Panc1 (cell line): ENCODE measurements around the gene KCND3. TPM values are rescaled to one million over a fixed set of nuclear protein-coding genes. Genes with fewer than 3 reads are reported as not detected.

Experiments used
- ATAC-seq: fragments of 200-7000 bp; cut with Tn5 transposase; 2 replicates; pipeline ENCODE4 v1.9.1; 2020; ENCODE audit warnings: mild to moderate bottlenecking, moderate library complexity
- BruUV-seq: library from RNA; stranded (reverse); fragments of 400-500 nt; replicated peaks from 2 replicates; lab custom pipeline; 2021; lab: Mats Ljungman, UMichigan
- CTCF ChIA-PET: fragments of 300-600 bp; sonication (Branson Sonifier 250); formaldehyde crosslinking; loops from one replicate; lab custom pipeline; 2022; ENCODE audit warnings: antibody characterized with exemption; lab: Charles Lee
- POLR2A ChIA-PET: fragments of 300-600 bp; sonication (Branson Sonifier 250); formaldehyde crosslinking; loops from one replicate; lab custom pipeline; 2022; ENCODE audit warnings: antibody characterized with exemption; lab: Charles Lee
- DNase-seq: peaks from one replicate; pipeline ENCODE4 v3.0.0-alpha.2; 2010; ENCODE audit warnings: low read depth, low spot score
- H3K27ac ChIP-seq: 2 replicates; pipeline ENCODE4 v1.5.1; 2011; ENCODE audit warnings: mild to moderate bottlenecking, low read length, inconsistent platforms
- H3K27me3 ChIP-seq: fragments of 200-500 bp; sonication (Bioruptor generic); 2 replicates; pipeline ENCODE4 v1.6.0; 2014; ENCODE audit warnings: low read length, inconsistent platforms; ENCODE audit not compliant: control insufficient read depth, insufficient read depth
- H3K36me3 ChIP-seq: fragments of 200-500 bp; sonication (Bioruptor generic); 2 replicates; pipeline ENCODE4 v1.5.1; 2014; ENCODE audit warnings: inconsistent platforms, mild to moderate bottlenecking, low read length, moderate library complexity; ENCODE audit not compliant: control insufficient read depth, insufficient read depth
- H3K4me1 ChIP-seq: 2 replicates; pipeline ENCODE4 v1.5.1; 2011; ENCODE audit warnings: inconsistent platforms, mild to moderate bottlenecking, low read length, moderate library complexity; ENCODE audit not compliant: control insufficient read depth, insufficient read depth
- H3K4me3 ChIP-seq, 2 experiments: 2 replicates each; pipeline ENCODE4 v1.5.1; 2011 to 2012; ENCODE audit warnings: low read depth in 2 of 2, low read length in 2 of 2, mild to moderate bottlenecking in 2 of 2, inconsistent platforms in 1 of 2, moderate library complexity in 1 of 2
- H3K9me3 ChIP-seq: fragments of 200-500 bp; sonication (Bioruptor generic); 2 replicates; pipeline ENCODE4 v1.5.1; 2014; ENCODE audit warnings: low read depth, mild to moderate bottlenecking, inconsistent platforms, low read length, moderate library complexity; ENCODE audit not compliant: control insufficient read depth, insufficient read depth
- CTCF ChIP-seq: fragments of 450-650 bp; IDR thresholded peaks from 2 replicates; pipeline ENCODE4 v1.5.1; 2017; ENCODE audit warnings: mild to moderate bottlenecking
- POLR2AphosphoS5 ChIP-seq: IDR thresholded peaks from 2 replicates; pipeline ENCODE4 v1.6.1; 2012; ENCODE audit warnings: mild to moderate bottlenecking, low read depth, low read length, moderate library complexity
- REST ChIP-seq, 2 experiments: IDR thresholded peaks; 2 replicates each; pipeline ENCODE4 v1.6.1; 2011 to 2012; ENCODE audit warnings: low read depth in 2 of 2, control low read depth in 1 of 2, low read length in 1 of 2, mild to moderate bottlenecking in 1 of 2, moderate library complexity in 1 of 2; ENCODE audit not compliant: insufficient read depth in 1 of 2
- SIN3A ChIP-seq: IDR thresholded peaks from 2 replicates; pipeline ENCODE4 v1.6.1; 2012; ENCODE audit warnings: low read depth, mild to moderate bottlenecking, low read length, moderate library complexity, borderline replicate concordance; ENCODE audit not compliant: insufficient read depth
- TCF7L2 ChIP-seq: IDR thresholded peaks from 2 replicates; pipeline ENCODE4 v1.6.1; 2011; ENCODE audit warnings: mild to moderate bottlenecking, low read depth, low read length, inconsistent platforms
- in situ Hi-C: cut with HindIII; loops from 2 replicates; pipeline ENCODE4 v1.10.0; 2016; ENCODE audit warnings: low sequenced_read_pairs, low pct_unique_long_range_greater_than_20kb
- intact Hi-C: fragments of 100-400 bp; cut with micrococcal nuclease; formaldehyde crosslinking; loops from one replicate; pipeline ENCODE4 v1.10.0; 2022; ENCODE audit not compliant: unreplicated experiment
- total RNA-seq: library from RNA; stranded (reverse); gene quantifications from one replicate; pipeline ENCODE4 v1.2.1, GENCODE V29; 2021; ENCODE audit not compliant: unreplicated experiment

The KCND3 gene
- total RNA-seq, 1 experiment from 2014 or later = not detected

GRCh38 chr1:111834956-111835355, 154.5 kb downstream of the KCND3 start:
- Histone ChIP-seq H3K36me3 (no peaks in the 10 kb centered on the region), H3K4me1 (no peaks in the 10 kb centered on the region), H3K27me3 (no peaks in the 10 kb centered on the region; the same call in 1 of the 2 replicates), H3K27ac (no peak overlapping the region), H3K4me3 (no peak overlapping the region), H3K9me3 (no peaks in the 10 kb centered on the region)
- intact Hi-C loops (no loop called here), in situ Hi-C loops (no loop called here)
- TF ChIP-seq CTCF (no peak), REST (IDR thresholded peaks at IDR 0.05; ENCODE audit: insufficient read depth in 1 of 2, low read depth in 2 of 2, low read length in 1 of 2) (no peak)
- no peak for ATAC-seq
- no TSS peak for BruUV-seq
- DNase-seq = no peak
- POLR2A ChIA-PET = no interaction called here
- CTCF ChIA-PET = no interaction called here

GRCh38 chr1:111833334-111833733, 156.1 kb downstream of the KCND3 start:
- ChIA-PET POLR2A (no interaction called here), CTCF (no interaction called here)
- TF ChIP-seq TCF7L2 (no peak), SIN3A (no peak), REST (IDR thresholded peaks at IDR 0.05; ENCODE audit: insufficient read depth in 1 of 2, low read depth in 2 of 2, low read length in 1 of 2) (peak; percentile 52 to 71; a peak in 3 of 4 replicates), POLR2AphosphoS5 (no peak)
- no peaks in the 10 kb centered on the region for H3K36me3 ChIP-seq
- H3K27ac ChIP-seq = no peak overlapping the region
- no TSS peak for BruUV-seq
- intact Hi-C loops = no loop called here
- H3K27me3 ChIP-seq = no peaks in the 10 kb centered on the region; the same call in 1 of the 2 replicates
- H3K4me3 ChIP-seq = no peak overlapping the region
- H3K4me1 ChIP-seq = no peaks in the 10 kb centered on the region
- in situ Hi-C loops = no loop called here
- no peak for ATAC-seq
- no peaks in the 10 kb centered on the region for H3K9me3 ChIP-seq
- DNase-seq = no peak
